Activated CD4-positive, alpha-beta T cell treated with anti-CD3 and anti-CD28 coated beads for 1 hour (primary cell): ENCODE measurements around the gene FBXO11.

ENCODE experiments used
- DNase-seq: peaks from one replicate; pipeline ENCODE4 v3.0.0-alpha.2; 2020

Gene FBXO11

GRCh38 chr2:47783486-47784351 is 122.6 kb downstream of the FBXO11 start:
- peak; percentile 46 for DNase-seq

GRCh38 chr2:47782671-47783485 is 123.4 kb downstream of the FBXO11 start, which contains the start of gene MSH6:
Gene MSH6, plus strand, starts transcription at chr2:47783145. Its CDS starts 89 bp downstream, at chr2:47783234.
- DNase-seq = peak; percentile 82

- no peak for DNase-seq
Measured at GRCh38 chr2:47782381-47782670, 124.0 kb downstream of the FBXO11 start.

GRCh38 chr2:47779426-47779790 is 126.9 kb downstream of the FBXO11 start:
- DNase-seq = no peak

- DNase-seq = no peak
Measured at GRCh38 chr2:47778698-47779425, 127.4 kb downstream of the FBXO11 start.

DNA sequence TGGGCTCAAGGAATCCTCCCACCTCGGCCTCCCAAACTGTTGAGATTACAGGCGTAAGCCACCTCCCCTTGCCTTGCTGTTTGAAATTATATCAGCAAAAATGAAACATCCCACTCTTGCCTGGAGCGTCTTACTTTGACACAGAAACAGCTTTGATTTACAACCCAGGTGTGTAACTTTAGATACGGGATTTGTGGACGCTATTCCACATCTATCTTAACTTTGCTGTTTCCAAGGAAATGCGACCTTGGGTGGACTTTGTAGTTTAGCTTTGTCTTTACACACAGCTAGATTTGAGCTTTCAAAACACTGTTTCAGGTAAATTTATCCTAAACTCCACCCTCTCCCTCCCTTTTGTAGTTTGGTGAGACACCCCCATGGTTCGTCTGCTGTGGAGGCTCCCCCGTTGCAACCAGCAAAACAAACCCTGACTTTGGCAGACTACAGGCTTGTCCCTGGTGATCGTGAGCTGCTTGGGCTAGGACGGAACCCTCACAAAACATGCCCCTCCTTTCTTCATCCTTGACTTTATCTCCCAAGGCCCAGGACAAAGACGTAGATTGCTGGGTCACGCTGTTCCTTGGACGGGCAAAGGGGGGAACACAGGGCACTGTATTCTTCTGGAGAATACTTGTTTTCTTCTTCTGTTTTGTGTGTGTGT is 128.9 kb downstream of the FBXO11 start:
- no peak for DNase-seq

DNA sequence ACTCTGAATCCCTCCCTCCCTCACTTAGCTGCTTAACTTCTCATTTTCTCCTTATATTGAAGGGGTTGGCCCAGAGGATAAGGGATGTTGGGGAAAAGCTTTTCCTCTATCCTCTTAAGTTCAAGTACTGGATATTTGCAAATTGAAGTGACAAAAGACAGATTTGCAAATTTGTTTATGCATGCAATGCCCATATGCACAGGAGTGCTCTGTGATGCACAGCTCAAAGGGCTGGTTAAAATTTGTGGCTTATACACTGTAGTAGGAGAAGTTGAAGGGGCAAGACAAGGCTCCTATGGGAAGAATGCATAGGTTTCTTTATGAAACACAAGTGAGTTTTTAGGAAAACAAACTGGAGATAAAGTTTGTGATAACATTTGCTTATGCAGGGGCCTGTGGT is 131.7 kb downstream of the FBXO11 start:
- no peak for DNase-seq

DNA sequence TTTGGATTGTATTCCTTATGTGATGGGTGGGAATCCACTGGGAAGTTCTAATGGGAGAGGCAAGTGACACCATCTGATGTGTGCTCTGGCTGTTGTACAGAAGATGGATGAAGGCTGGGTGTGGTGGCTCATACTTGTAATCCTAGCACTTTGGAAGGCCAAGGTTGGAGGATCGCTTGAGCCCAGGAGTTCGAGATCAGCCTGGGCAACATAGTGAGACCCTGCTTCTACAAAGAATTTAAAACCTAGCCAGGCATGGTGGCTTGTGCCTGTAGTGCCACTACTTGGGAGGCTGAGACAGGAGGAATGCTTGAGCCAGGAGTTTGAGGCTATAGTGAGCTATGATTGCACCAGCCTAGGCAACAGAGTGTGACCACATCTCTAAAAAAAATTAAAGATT is 134.0 kb downstream of the FBXO11 start:
- no peak for DNase-seq

GRCh38 chr2:47771211-47771610 is 135.1 kb downstream of the FBXO11 start:
- DNase-seq = no peak

DNA sequence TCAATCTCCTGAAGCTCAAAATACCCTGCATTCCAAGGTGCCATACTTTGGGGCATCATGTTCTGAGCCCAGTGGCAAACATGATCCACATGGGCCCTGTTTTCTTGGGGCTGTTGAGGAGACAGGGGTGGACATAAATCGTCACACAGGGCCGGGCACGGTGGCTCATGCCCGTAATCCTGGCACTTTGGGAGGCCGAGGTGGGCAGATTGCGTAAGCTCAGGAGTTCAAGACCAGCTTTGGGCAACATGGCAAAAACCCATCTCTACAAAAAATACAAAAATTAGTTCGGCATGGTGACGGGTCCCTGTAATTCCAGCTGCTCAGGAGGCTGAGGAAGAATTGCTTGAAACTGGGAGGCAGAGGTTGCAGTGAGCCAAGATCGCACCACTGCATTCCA is 137.0 kb downstream of the FBXO11 start:
- DNase-seq = no peak

DNA sequence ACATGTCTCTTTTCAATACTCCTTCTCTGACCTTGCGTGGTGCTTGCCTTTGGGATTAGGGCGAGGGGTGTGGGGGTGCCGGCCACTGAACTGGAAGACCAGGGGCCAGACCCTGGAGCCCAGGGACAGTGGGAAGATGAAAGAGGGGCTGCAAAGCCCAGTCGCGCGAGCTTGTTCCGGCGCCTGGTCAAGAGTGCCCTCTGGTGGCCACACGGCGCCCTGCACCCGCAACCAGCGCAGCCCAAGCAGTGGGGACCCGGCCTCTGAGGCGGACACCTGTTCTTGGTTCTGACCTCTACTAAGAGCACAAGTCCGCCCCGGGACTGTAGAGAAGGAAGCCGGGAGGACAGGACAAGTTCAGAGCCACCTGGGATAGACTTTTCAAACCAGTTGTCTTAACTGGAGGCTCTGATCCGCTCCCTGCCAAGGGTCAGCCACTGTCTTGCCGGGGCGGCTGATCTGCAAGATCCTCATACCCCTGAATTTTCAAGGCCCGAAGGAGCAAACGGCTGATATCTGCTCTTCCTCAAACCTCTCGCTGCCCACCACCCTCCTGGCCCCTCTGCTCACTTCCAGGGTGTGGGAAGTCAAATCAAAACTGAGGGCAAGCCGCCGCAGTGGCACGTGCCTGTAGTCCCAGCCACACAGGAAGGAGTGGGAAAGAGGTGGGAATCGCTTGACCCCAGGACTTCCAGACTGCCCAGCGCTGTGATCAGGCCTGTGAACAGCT is 138.3 kb downstream of the FBXO11 start:
- DNase-seq = peak; percentile 54

DNA sequence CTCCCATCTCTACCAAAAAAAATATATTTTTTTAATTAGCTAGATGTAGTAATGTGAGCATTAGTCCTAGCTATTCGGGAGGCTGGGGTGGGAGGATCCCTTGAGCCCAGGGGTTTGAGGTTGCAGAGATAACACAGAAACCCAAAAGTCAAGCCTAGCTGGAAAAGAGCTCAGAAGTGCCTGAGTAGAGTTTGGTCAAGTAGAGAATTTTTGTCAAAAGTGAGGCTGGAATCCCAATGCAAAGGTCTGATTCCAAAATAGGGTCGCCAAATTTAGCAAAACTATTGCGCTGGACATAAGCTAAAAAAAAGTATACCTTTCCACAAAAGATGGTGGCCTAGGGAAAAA is 138.8 kb downstream of the FBXO11 start:
- DNase-seq = no peak

DNA sequence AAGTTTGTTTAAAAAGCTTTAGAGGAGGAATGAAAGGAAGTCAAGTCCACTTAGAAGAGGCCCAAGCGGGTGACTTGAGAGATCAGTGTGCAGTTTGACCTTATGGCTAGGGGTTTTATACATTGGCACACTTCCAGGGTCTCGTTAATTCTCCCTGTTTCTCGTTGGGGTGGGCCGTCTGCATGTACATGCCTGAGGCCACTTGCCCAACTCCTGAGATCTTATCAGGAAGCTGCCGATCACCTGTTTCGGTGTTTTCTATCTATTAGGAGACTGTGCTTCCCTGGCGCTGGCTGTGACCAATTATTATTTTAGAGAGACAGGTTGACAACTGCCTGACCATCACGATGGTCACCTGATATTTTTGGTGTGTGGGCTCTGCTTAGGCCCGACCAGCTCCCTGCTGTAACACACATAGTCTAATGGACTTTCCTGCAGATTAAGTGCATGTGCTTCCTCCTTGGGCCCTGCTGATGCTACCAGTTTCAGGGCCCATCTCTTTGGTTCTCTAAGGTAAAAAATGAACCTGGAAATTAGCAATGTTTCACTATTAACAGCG is 154.4 kb downstream of the FBXO11 start:
- no peak for DNase-seq

DNA sequence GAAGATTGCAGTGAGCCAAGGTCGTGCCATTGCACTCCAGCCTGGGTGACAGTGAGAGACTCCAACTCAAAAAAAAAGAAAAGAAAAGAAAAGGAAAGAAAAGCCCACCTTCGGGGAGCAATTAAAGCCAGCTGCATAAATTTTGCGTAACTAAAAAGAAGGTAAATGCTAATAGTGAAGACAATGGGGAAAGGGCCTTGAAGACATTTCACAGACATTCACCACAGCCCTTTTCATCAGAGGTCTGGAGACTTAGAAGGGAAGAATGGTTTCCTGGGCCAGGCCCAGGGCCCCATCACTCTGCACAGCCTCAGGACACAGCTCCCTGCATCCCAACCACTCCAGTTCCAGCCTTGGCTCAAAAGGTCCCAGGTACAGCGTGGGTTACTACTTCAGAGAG is 158.4 kb downstream of the FBXO11 start:
- no peak for DNase-seq

DNA sequence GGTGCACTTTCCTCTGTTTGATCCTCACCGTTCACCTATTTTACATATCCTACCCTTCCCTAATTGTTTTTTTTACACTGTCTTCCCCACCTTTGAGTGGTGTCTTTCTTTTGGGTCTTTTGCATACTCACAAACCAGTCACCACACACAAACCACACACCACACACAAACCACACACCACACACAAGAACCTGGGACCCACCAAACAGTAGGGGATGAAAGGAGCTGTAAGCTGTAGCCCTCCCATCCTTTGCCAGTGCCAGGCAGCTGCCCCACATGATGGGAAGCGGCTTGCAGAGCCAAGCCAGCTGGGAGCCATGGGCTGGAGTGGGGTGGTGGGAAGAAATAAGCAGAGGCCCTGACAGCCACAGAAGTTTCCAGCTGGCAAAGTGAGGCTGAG is 162.2 kb downstream of the FBXO11 start:
- no peak for DNase-seq

- no peak for DNase-seq
Measured at GRCh38 chr2:47741637-47742036, 164.7 kb downstream of the FBXO11 start.

- no peak for DNase-seq
Measured at GRCh38 chr2:47741101-47741500, 165.2 kb downstream of the FBXO11 start.
